Measurements from ENCODE around the gene CCNT1. TPM values are rescaled to one million over a fixed set of nuclear protein-coding genes. Genes with fewer than 3 reads are reported as not detected.
"Not testable (repeated sequence)": the region's sequence is repeated elsewhere in the genome, so short reads cannot be mapped to it uniquely, and the experiment has no call there.

The CCNT1 gene
- total RNA-seq, 1 experiment from 2014 or later: 50.0 TPM

GRCh38 chr12:48682533-48682905 is 34.0 kb downstream of the CCNT1 start:
- peaks cover 22% of the 10 kb centered on the region for H3K36me3 ChIP-seq (ENCODE audit: control insufficient read depth, insufficient read depth, low read length)
- H3K27me3 ChIP-seq (ENCODE audit: control insufficient read depth, insufficient read depth, low read length); BruUV-seq (replicated peaks); intact Hi-C loops (cut with micrococcal nuclease; ENCODE audit: unreplicated experiment); in situ Hi-C loops (cut with HindIII; ENCODE audit: low pct_unique_long_range_greater_than_20kb, low sequenced_read_pairs); DNase-seq (ENCODE audit: low read depth, low spot score); H3K9me3 ChIP-seq (ENCODE audit: control insufficient read depth, insufficient read depth, low read depth, low read length): not testable (repeated sequence)
- H3K27ac ChIP-seq (ENCODE audit: low read length): peak overlapping the region; percentile 63
- peak; percentile 26 for ATAC-seq
- H3K4me1 ChIP-seq (ENCODE audit: control insufficient read depth, insufficient read depth, low read length): peaks cover 20% of the 10 kb centered on the region
- CTCF ChIA-PET: interaction anchor here (0.5 kb wide), 1 partner anchor 631 kb away, joined by 3 read pairs; no protein-coding TSS in a partner anchor
- H3K4me3 ChIP-seq (ENCODE audit: low read depth in 2 of 2, low read length in 2 of 2): peak overlapping the region; percentile 95 to 98
- POLR2A ChIA-PET: interaction anchor here (0.6 kb wide), 1 partner anchor 652 kb away, joined by 3 read pairs; no protein-coding TSS in a partner anchor

- intact Hi-C loops (cut with micrococcal nuclease; ENCODE audit: unreplicated experiment) (no loop called here), in situ Hi-C loops (cut with HindIII; ENCODE audit: low pct_unique_long_range_greater_than_20kb, low sequenced_read_pairs) (no loop called here)
- POLR2A ChIA-PET: no interaction called here
- Histone ChIP-seq H3K27ac (ENCODE audit: low read length) (peak within 1 kb of the TSS; percentile 97), H3K4me1 (ENCODE audit: control insufficient read depth, insufficient read depth, low read length) (peaks cover 20% of the 10 kb centered on the region), H3K27me3 (ENCODE audit: control insufficient read depth, insufficient read depth, low read length) (no peaks in the 10 kb centered on the region), H3K9me3 (ENCODE audit: control insufficient read depth, insufficient read depth, low read depth, low read length) (no peaks in the 10 kb centered on the region), H3K4me3 (ENCODE audit: low read depth in 2 of 2, low read length in 2 of 2) (peak within 1 kb of the TSS; percentile 95 to 98), H3K36me3 (ENCODE audit: control insufficient read depth, insufficient read depth, low read length) (peaks cover 26% of the 10 kb centered on the region)
- DNase-seq (ENCODE audit: low read depth, low spot score) (peak; percentile 94), ATAC-seq (peak; percentile 99)
- CTCF ChIA-PET: no interaction called here
- BruUV-seq (replicated peaks): no TSS peak
- TF ChIP-seq SIN3A (IDR thresholded peaks at IDR 0.05; ENCODE audit: borderline replicate concordance, insufficient read depth, low read depth, low read length) (0 out of 2 replicates have a peak, but pooled peaks have one; percentile 41), POLR2AphosphoS5 (IDR thresholded peaks at IDR 0.05; ENCODE audit: low read depth, low read length) (peak; percentile 96), REST (IDR thresholded peaks at IDR 0.05; ENCODE audit: insufficient read depth in 1 of 2, low read depth in 2 of 2, low read length in 1 of 2) (peak in 1 of 2 experiments; percentile 26; a peak in 1 of 4 replicates), CTCF (IDR thresholded peaks at IDR 0.05) (no peak), TCF7L2 (IDR thresholded peaks at IDR 0.05; ENCODE audit: low read depth, low read length) (no peak)
These were observed 34.6 kb downstream of the CCNT1 start, which contains the start of gene KANSL2 for GRCh38 chr12:48681710-48682532. KANSL2 (minus strand) TSS chr12:48682238; CDS start chr12:48681632, 606 bp downstream.

GRCh38 chr12:48681399-48681709 is 35.2 kb downstream of the CCNT1 start:
- Histone ChIP-seq H3K4me1 (ENCODE audit: control insufficient read depth, insufficient read depth, low read length) (peaks cover 20% of the 10 kb centered on the region), H3K4me3 (ENCODE audit: low read depth in 2 of 2, low read length in 2 of 2) (peak overlapping the region; percentile 95 to 98), H3K36me3 (ENCODE audit: control insufficient read depth, insufficient read depth, low read length) (peaks cover 30% of the 10 kb centered on the region), H3K27ac (ENCODE audit: low read length) (peak overlapping the region; percentile 97), H3K9me3 (ENCODE audit: control insufficient read depth, insufficient read depth, low read depth, low read length) (no peaks in the 10 kb centered on the region), H3K27me3 (ENCODE audit: control insufficient read depth, insufficient read depth, low read length) (no peaks in the 10 kb centered on the region)
- intact Hi-C loops (cut with micrococcal nuclease; ENCODE audit: unreplicated experiment): no loop called here
- no peak for DNase-seq (ENCODE audit: low read depth, low spot score)
- in situ Hi-C loops (cut with HindIII; ENCODE audit: low pct_unique_long_range_greater_than_20kb, low sequenced_read_pairs): no loop called here
- CTCF ChIA-PET: no interaction called here
- POLR2A ChIA-PET: no interaction called here
- ATAC-seq: no peak; the same call in 1 of the 2 replicates
- TF ChIP-seq CTCF (IDR thresholded peaks at IDR 0.05): no peak
- no peak for TF ChIP-seq TCF7L2 (IDR thresholded peaks at IDR 0.05; ENCODE audit: low read depth, low read length)
- no peak for TF ChIP-seq SIN3A (IDR thresholded peaks at IDR 0.05; ENCODE audit: borderline replicate concordance, insufficient read depth, low read depth, low read length)
- no peak for TF ChIP-seq POLR2AphosphoS5 (IDR thresholded peaks at IDR 0.05; ENCODE audit: low read depth, low read length)
- TF ChIP-seq REST (IDR thresholded peaks at IDR 0.05; ENCODE audit: insufficient read depth in 1 of 2, low read depth in 2 of 2, low read length in 1 of 2): no peak
- no TSS peak for BruUV-seq (replicated peaks)
